Iris pigment epithelial cell (primary cell): ENCODE measurements around the gene DGKQ.
"Not testable (repeated sequence)": the region's sequence is repeated elsewhere in the genome, so short reads cannot be mapped to it uniquely, and the experiment has no call there.

Source experiments
- DNase-seq: peaks from one replicate; pipeline ENCODE4 v3.0.0-alpha.2; 2011; ENCODE audit warnings: low read depth

DGKQ gene

DNA sequence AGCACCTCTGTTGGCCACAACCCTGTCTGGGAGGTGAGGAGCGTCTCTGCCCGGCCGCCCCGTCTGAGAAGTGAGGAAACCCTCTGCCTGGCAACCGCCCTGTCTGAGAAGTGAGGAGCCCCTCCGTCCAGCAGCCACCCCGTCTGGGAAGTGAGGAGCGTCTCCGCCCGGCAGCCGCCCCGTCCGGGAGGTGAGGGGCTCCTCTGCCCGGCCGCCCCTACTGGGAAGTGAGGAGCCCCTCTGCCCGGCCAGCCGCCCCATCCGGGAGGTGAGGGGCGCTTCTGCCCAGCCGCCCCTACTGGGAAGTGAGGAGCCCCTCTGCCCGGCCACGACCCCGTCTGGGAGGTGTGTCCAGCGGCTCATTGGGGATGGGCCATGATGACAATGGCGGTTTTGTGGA lies 2.6 kb upstream of the DGKQ start:
- DNase-seq = not testable (repeated sequence)

DNA sequence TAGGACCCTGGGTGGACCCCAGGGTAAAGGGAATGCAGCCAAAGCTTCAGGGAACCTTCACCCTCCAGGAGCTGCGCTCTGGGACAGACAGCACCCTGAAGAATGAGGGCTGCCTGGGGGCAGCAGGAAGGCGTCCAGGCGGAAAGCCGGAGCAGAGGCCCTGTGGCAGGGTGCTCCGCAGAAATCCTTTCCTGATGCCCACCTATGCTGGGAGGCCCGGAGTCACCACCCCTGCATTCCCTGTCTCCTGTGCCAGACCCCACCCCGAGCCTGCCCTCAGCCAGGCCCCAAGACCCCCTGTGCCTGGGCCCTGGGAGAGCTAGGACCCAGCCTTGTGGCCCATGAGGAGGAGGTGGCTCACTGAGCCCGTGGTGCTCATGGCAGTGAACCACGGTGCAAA lies 1.3 kb upstream of the DGKQ start:
- DNase-seq = no peak

DNA sequence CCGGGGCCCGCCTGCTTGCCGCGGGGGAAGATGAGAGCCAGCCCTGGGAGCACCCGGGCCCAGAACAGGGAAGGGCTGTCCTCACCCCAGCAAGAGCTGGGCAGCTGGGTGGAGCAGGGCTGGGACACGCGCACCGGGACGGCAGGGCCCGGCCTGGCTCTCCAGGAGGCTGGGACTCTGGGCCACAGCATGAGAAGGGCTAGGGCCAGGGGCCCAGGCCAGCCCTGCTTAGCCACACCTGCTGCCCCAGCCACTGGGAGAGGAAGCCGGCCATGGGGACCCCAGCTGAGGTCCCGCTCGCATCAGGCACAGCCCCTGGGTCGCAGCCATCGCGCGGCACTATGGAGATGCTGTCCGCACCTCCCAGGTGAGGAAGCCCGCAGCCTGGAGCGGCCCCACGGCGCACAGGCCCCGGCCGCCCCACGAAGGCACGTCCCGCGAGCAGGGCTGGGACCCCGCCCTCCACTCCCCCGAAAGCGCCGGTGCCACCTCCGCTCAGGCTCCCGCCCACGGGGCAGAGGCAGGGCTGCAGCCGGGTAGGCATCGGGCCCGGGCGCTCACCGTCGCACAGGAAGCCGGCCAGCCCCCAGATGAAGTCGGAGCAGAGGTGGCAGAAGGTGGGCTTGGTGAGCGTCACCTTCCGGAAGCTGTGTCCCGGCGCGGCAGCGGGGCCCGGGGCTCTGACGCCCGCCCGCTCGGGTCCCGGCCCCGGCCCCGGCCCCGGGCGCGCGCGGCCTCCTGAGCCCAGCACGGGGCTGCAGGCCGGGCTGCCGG lies 531 bp downstream of the DGKQ start:
- DNase-seq = peak; percentile 15

DNA sequence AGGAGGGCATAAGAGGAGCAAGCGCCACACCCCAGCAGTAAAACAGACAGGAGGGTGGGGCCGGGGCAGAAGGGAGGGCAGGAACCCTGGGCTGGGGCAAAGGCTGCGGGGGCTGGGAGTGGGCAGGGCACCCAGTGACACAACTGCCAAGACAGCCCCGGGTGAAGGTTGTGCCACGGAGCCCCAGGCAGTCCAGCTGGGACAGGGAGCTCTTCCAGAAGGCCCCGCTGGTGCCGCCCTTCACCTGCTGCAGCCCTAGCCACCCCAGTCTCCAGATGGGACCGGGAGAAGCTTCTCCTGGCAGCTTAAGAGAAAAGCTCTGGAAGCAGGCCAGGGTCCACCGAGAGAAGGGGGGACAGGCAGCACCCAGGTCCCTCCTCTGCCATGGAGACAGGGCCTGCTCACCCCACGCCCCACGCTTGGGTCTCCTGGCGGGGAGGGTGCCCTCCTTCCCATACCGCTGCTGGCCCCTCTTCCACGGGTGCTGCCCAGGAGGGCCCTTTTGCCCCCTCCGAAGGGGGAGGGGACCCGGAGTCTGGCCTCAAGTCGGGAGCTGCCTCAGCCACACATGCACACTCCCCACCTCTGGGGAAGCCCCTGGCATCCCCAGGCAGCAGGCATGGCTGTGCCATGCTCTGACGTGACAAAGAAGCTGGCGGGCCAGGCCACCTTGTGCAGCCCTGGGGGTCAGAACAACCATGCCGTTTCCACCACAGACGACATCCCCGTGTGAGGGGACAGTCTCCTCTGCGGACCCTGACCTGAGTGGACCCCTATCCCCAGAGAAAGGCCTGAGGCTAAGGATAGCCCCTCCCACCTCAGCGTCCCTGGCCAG lies 1.5 kb downstream of the DGKQ start:
- no peak for DNase-seq

DNA sequence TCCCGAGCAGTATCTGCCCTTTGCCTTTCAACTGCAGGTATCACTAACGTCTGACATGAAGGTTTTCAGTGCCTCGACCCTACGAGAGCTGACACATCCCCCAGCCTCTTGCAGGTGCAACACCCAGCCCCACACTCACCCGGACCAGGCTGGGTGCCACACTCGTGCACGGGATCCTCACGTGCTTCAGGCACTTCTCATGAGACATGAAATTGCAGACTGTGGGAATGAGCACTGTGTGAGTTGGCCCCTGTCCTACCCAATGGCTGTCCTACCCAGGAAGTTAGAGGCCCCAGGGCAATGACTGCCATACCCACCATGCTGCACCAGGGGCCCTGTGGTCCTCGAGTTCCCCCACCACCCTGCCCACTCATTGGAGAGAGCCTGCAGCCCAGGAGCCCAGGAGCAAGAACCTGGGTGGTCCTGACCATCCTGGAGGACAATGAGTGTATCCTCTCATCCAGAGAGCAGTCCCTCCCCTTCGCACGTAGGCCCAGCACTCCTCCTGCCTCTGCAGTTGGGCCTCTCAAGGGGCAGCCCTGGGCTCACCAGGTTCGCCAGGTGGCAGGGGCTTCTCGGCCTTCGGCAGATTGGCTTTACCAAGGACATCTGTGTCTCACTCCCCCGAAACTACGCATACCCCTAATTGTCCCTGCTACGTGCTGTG lies 2.4 kb downstream of the DGKQ start:
- no peak for DNase-seq

DNA sequence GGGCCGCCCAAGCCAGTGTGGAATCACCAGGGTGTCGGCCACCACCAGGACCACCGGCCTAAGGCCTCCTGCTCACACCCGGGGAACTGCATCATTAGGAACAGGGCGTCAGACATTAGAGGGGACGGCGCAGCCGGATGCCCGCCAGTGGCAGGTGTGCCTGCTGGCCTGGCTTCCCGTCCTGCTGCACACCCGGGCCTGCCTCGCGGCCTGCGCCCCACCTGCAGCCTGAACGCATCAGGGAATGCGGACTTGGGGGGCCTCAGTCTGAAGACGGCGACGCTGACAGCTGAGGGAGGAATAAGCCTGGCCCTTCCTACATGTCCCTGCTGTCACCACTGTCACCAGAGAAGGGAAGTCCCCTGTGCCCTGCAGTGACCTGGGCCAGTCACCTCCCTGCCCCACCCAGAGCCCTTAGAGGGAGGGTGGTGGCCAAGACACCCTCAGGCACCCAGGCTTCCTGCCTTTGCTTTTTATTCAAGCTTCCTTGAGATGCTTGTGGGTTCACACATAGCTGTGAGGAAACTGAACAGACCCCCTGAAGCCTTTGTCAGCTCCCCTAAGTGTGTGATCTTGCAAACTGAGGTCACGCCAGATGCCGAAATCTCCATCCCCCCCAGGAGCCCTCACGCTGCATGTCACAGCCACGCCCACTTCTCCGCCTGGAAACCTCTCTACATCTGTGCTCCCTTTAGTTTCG lies 3.2 kb downstream of the DGKQ start:
- no peak for DNase-seq

DNA sequence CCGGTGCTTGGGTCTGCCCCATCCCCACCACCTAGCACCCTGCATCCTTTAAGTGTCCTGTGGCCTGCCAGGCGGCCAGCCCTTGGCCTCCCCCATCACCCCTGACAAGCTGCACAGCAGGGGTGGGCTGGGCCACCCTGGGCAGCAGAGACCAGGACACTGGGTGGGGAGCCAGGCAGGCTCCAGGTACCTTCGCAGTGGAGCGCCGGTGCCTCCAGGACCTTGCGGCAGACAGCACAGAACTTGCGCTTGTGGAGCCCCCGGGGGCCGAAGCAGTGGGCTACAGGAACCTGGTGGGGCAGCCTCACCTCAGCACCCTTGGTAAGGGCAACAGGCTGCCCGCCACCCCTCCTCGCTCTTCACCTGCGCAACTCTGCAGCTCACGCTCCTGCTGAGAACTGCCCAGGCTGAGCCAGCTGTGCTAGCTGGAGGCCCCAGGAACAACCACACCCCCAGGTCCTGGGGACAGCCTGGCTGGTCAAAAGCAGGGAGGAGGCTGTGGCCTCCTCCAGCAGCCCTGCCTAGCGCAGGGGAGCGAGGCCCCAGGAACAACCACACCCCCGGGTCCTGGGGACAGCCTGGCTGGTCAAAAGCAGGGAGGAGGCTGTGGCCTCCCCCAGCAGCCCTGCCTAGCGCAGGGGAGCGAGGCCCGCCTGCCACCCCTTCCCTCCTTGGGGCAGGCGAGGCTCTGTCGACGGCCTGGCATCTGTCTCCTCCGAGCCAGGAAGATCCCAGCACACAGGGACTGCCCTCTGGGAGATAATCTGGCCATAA lies 4.6 kb downstream of the DGKQ start:
- DNase-seq = no peak

DNA sequence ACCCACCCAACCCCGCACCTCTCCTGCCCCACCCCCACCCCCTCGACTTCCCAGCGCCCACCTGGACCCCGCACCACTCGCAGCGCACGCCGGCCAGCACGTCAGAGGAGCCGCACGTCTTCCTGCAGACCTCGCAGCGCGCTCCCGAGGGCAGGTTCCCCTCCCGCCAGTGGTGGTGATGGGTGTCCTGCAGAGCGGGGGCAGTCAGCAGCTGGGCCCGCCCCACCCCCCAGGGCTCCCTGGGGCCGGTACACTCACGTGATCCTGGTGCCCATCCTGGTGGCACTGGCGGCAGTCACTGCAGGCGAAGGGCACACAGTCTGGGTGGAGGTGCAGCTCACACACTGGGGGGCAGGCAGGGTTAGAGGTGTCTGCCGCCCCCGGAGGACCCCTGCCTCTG lies 5.1 kb downstream of the DGKQ start:
- DNase-seq = no peak

DNA sequence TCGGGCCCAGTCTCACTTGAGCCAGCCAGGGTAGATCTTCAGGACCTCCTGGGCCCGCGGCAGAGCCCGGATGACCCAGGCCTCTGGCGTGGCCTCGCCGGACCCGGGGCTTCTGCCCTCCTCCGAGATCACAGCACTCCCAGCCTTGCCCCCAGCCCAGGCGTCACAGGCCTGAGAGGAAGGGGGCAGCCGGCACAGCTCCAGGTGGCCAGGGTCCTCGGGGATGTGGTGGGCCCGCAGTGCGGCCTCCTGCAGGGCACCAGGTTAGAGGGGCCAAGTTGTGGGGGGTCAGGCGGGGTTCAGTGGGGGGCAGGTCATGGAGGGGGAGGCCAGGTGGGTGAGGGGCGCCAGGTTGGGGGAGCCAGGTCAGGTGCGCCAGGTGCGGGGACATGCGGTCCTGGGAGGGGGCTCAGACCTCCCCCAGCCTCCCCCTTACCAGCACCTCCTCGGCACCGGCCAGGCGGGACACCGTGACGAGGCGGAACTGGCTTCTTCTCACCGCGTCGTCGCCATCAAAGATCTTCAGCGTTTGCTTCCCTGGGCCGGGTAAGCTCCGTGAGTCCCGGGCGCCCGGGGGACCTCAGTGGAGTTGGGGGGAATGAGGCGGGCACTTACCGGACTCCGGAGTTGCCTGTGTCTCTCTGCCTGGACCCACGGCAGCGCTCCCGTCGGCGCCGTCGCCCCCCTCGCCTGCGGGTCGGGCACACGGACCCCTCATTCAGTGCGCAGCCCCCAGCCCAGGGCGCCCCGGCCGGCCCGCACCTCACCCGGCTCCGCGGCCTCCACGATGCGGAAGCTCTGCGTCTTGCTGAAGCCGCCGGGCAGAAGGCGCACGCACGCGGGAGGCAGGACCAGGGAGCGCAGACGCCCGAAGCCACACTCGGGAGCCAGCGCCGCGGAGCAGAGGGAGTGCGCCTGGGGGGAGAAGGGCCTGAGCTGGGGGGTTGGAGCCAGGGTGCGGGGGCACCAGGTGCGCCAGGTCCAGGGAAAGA lies 6.0 kb downstream of the DGKQ start:
- peak; percentile 53 for DNase-seq

DNA sequence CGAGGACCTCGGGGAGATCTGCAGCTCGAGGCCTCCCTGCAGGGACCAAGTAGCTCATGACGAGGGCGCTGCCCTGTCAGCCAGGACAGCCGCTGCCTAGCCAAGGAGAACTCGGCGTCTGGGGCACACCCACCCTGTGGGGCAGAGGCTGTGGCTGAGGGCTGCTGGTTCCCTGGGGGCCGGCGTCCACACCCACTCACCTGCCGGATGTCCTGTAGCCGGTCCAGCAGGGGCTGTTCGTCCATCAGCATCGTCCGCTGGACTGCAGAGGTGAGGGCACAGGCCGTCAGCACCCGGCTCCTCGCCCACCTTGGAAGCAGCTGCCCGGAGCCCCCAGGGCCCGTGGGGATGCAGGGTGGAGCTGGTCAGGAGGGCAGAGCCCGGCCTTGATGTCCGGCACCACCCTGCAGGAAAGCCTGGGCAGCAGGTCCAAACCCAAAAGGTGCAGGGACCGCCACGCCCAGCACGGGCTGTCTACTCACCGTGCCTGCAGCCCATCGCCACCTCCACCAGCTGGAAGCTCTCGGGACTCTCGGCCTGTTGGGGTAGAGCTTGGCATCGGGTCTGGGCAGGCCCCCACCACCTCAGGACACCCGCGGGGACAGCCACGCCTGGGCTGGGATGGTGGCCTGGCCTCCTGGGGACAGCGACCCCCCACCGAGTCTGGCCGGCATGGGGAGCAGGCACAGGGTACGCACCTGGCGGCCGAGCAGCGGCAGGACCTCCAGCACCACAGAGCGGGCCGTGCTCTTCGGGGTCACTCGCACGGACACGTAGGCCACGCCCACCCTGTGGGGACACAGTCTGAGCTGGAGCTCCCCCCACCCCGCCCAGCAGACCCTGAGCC lies 6.9 kb downstream of the DGKQ start:
- DNase-seq = no peak

DNA sequence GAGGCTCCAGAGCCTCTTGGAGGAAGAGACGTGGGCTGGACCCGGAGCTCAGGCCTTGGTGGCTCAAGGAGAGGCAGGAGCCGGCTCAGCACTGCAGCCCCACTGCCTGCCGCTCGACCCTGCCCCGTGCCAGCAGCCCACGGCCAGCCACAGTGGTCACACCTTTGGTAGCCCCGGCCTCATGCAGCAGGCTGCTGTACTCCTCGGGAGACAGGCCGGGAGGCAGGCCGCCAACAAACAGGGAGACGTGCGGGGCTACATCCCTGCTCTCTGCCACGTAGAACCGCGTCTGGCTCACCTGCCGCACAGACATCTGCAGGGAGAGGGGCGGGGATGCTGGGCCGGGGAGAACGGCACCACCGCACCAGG lies 7.6 kb downstream of the DGKQ start:
- no peak for DNase-seq

DNA sequence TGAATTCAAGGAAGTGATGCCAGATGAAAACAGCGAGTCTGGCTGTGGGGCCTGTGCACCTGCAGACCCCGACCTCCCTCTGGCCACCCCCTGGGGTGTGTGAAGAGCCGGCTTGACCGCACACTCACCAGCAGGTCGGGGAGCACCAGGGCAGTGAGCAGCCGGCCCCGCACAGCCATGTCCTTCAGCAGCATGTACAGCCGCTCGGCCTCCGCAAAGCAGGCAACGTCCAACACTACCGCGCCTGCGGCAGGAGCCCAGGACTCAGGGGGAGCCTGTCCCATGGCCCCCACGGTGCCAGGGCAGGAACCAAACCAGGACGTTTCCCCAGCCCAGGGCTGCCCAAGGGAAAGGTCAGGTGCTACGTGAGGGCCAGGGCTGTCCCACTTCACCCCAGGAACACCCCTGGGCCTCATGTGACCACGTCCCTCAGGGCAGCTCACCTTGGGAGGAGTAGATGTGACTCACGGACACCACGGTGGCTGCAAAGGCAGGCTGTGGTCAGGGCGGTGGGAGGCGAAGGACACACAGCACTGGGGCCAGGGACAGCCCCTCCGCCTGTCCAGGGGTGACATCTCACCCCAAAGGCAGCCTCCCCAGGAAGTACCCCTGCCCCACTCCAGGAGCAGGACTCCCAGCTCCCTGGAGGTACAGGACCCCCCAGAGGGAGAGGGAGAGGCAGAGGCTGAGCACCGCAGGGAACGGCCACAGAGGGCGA lies 8.2 kb downstream of the DGKQ start:
- DNase-seq = no peak

DNA sequence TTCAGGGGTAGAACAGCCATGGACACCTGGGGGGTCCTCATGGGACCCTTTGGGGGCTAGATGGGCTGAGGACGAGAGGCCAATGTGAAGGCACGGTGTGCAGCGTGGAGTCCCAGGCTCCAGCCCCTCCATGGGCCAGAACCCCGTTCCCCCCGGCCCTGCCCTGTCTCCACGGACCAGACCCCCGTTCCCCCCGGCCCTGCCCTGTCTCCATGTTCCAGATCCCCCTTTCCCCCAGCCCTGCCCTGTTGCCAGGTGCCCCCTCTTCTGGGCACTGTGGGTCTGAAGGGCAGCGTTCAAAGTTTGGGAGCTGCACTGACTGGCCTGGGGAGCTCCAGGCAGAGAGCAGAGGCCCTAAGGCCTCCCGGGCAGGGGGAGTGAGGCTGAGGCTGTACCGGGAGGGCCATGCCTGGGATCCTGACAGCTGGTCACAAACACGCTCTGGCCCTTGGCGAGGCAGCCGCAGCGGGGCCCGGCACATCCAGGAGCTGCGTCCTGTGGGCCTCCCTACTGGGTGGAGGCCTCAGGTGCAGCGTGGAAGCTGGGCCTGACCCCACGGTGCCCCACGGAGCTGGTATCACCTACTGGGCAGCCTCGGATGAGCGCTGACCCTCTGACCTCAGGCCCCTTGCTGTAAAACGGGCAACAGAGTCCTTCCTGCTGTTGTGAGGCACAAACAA lies 8.9 kb downstream of the DGKQ start:
- no peak for DNase-seq

DNA sequence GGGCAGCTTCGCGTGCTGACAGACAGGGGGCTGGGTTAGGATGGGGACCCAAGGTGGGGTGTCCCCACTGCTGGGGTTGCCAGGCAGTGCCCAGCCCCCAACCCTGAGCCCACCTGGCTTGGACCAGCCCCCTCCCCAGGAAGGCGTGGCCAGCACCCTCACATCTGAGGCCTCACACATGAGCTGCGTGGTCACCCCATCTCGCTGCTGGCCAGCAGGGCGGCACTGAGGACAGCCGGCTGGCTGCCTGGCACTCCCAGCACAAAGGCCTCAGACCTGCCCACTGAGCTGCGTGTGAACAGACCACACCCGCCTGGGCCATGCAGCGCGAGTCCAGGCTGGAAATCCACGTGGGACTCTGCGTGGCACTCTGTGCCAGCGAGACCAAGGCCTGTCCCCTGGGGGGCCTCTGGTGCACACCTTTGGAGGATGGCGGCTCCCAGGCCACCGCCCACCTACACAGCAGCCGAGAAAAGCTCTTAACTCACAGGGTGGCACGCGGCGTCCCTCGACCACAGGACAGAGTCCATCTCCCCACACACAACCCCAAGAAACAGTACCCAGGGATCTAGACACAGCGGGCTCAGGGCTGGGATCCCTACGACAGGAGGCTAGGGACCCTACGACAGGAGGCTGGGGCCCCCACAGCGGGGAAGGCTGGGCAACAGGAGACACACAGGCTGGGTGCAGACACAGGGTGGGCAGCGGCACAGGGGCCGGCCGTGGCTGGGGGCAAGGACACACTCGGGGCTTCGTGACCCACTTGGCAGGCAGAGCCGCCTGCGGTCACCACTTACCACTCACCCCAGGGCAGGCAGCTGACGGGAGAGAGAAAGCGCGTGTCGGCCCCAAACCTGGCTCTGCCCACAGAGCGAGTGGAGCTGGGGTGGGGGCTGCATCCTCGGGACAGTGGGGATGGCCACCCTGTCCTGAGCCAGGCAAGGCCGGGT lies 9.8 kb downstream of the DGKQ start:
- DNase-seq = no peak

DNA sequence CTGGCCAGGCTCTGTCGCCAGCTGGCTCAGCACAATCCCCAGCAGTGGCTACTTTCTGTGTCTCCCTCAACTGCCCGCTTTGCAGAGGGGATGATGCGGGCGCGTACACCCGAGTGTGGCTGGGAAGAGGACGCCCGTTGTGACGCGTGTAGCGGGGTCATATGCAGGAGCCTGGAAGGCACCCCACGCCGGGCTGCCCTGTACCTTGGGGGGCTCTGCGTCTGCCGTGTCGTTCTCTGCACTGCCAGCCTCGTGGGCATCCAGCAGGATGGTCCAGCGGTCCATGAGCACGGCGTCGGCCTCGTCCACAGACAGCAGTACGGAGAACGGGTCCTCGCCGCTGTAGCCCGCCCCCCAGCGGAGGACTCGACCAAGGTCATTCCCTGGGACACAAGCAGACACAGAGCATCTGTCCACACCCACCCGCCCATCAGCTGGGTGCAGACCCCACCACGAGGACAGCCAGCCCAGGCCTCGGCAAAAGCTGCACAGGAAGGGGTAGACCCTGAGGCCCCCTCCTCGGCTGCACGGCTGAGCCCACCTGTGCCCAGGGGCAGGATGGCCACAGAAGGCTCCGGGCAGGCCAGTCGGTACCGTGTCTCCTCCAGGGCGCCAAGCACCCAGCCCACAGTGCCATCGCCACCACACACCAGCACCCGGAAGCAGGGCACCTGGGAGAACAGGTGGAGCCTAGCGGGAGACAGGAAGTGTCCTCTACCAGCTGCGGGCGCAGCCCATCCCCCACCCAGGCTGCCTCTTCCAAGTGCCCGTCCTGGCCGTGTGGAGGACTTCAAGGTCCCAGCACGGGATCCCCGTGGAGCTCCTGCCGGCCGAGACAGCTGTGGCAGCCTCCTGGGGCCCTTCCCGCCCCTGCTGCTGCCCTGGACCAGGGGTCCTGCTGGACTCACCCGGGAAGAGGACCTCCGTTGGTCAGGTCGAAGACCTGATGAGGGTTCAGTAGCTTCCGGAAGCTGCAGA lies 10.8 kb downstream of the DGKQ start:
- DNase-seq = no peak
